ENCODE results near the gene PLEKHG1. TPM values are rescaled to one million over a fixed set of nuclear protein-coding genes. Genes with fewer than 3 reads are reported as not detected.

Gene PLEKHG1
- polyA plus RNA-seq, 2 of the 4 experiments (the other 2 are of a cell fraction): 0.17 to 0.93 TPM

- CTCF ChIA-PET: interaction anchor here (1.2 kb wide), 1 partner anchor 70 kb away, joined by 3 read pairs; no protein-coding TSS in a partner anchor
- H3K27ac ChIP-seq: no peak overlapping the region
- no peaks in the 10 kb centered on the region for H3K4me1 ChIP-seq
- POLR2A ChIA-PET: interaction anchor here (1.1 kb wide), 1 partner anchor 8 kb away, joined by 3 read pairs; no protein-coding TSS in a partner anchor
- no peak overlapping the region for H3K4me2 ChIP-seq
- H3K4me3 ChIP-seq: no peak overlapping the region
- H3K9me3 ChIP-seq: no peaks in the 10 kb centered on the region
- DNase-seq (ENCODE audit: low read depth in 1 of 2, low spot score in 1 of 2): no peak
- TF ChIP-seq RFX5 (IDR thresholded peaks at IDR 0.05) (no peak), CEBPB (IDR thresholded peaks at IDR 0.05) (no peak), CBX8 (IDR thresholded peaks at IDR 0.05) (no peak), EHF (CRISPR knock-in tag; IDR thresholded peaks at IDR 0.05) (no peak), NFE2L2 (conservative IDR thresholded peaks at IDR 0.05; ENCODE audit: low read length) (no peak), USF2 (IDR thresholded peaks at IDR 0.05) (no peak), ZSCAN20 (CRISPR knock-in tag; IDR thresholded peaks at IDR 0.05) (no peak), JUNB (IDR thresholded peaks at IDR 0.05) (no peak)
- TF ChIP-seq, protein P1, sequence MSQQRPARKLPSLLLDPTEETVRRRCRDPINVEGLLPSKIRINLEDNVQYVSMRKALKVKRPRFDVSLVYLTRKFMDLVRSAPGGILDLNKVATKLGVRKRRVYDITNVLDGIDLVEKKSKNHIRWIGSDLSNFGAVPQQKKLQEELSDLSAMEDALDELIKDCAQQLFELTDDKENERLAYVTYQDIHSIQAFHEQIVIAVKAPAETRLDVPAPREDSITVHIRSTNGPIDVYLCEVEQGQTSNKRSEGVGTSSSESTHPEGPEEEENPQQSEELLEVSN (IDR thresholded peaks at IDR 0.05; ENCODE audit: borderline replicate concordance, low read depth): no peak
- TF ChIP-seq, protein P2, sequence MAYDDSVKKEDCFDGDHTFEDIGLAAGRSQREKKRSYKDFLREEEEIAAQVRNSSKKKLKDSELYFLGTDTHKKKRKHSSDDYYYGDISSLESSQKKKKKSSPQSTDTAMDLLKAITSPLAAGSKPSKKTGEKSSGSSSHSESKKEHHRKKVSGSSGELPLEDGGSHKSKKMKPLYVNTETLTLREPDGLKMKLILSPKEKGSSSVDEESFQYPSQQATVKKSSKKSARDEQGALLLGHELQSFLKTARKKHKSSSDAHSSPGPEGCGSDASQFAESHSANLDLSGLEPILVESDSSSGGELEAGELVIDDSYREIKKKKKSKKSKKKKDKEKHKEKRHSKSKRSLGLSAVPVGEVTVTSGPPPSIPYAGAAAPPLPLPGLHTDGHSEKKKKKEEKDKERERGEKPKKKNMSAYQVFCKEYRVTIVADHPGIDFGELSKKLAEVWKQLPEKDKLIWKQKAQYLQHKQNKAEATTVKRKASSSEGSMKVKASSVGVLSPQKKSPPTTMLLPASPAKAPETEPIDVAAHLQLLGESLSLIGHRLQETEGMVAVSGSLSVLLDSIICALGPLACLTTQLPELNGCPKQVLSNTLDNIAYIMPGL (CRISPR knock-in tag; IDR thresholded peaks at IDR 0.05; ENCODE audit: borderline replicate concordance): no peak
- FAIRE-seq: no peak
- WGBS (ENCODE audit: missing lambda C conversion rate): 59% methylated on average over 5 of the region's 5 CpGs
- no peak for ATAC-seq
These were observed 7.2 kb upstream of the PLEKHG1 start for GRCh38 chr6:150592377-150592995.

GRCh38 chr6:150593119-150593518 is 6.6 kb upstream of the PLEKHG1 start:
- ATAC-seq: no peak
- Histone ChIP-seq H3K4me1 (no peaks in the 10 kb centered on the region), H3K4me2 (no peak overlapping the region), H3K27ac (no peak overlapping the region), H3K9me3 (no peaks in the 10 kb centered on the region), H3K4me3 (no peak overlapping the region)
- ChIA-PET CTCF (no interaction called here), POLR2A (interaction anchor here (1.1 kb wide), 1 partner anchor 8 kb away, joined by 3 read pairs; no protein-coding TSS in a partner anchor)
- 18% methylated on average over 4 of the region's 4 CpGs for WGBS (ENCODE audit: missing lambda C conversion rate)
- TF ChIP-seq HES2 (IDR thresholded peaks at IDR 0.05) (no peak), MAZ (IDR thresholded peaks at IDR 0.05; ENCODE audit: borderline replicate concordance, low read depth, low read length) (no peak), CHD4 (IDR thresholded peaks at IDR 0.05; ENCODE audit: borderline replicate concordance) (no peak), RARB (CRISPR knock-in tag; IDR thresholded peaks at IDR 0.05) (no peak), POLR2AphosphoS2 (conservative IDR thresholded peaks at IDR 0.05; ENCODE audit: low read length) (no peak), ZFP36 (IDR thresholded peaks at IDR 0.05; ENCODE audit: borderline replicate concordance, partially characterized antibody) (no peak)
- TF ChIP-seq, protein P2 (CRISPR knock-in tag; IDR thresholded peaks at IDR 0.05; ENCODE audit: borderline replicate concordance): no peak
- DNase-seq (ENCODE audit: low read depth in 1 of 2, low spot score in 1 of 2): no peak
- FAIRE-seq: no peak

DNA sequence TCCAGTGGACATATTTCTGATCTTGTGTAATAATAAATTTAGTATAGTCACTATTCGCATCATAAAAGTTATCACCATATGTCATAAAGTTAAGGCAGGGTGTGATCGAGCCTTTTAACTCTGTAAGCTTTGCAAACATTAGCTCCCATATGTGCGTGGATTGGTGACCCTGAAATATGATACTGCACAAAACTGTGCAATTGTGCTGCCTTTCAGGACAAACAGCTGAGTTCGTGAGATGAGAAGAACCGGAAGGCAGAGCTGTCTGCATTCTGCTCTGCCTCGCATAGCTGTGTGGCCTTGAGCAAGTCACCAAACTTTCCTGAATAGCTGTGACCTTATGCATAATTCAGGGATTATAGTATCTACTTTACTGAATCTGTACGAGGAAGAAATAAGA is 3.2 kb upstream of the PLEKHG1 start:
- Histone ChIP-seq H3K27ac (no peak overlapping the region), H3K4me1 (no peaks in the 10 kb centered on the region; the same call in 2 of the 3 replicates), H3K4me3 (no peak overlapping the region), H3K4me2 (no peak overlapping the region), H3K9me3 (no peaks in the 10 kb centered on the region)
- ATAC-seq (no peak), DNase-seq (ENCODE audit: low read depth in 1 of 2, low spot score in 1 of 2) (no peak), FAIRE-seq (no peak)
- WGBS (ENCODE audit: missing lambda C conversion rate): 47% methylated on average over 7 of the region's 7 CpGs
- ChIA-PET CTCF (no interaction called here), POLR2A (no interaction called here)
- no peak for TF ChIP-seq FOSB (CRISPR knock-in tag; IDR thresholded peaks at IDR 0.05)
- TF ChIP-seq CEBPB (IDR thresholded peaks at IDR 0.05): no peak
- no peak for TF ChIP-seq RCOR1 (IDR thresholded peaks at IDR 0.05; ENCODE audit: low read depth, low read length)
- TF ChIP-seq GATA3 (IDR thresholded peaks at IDR 0.05; ENCODE audit: borderline replicate concordance): no peak
- no peak for TF ChIP-seq HOXB13 (CRISPR knock-in tag; IDR thresholded peaks at IDR 0.05; ENCODE audit: low read depth)
- TF ChIP-seq EHF (CRISPR knock-in tag; IDR thresholded peaks at IDR 0.05): no peak
- no peak for TF ChIP-seq REST (IDR thresholded peaks at IDR 0.05)
- TF ChIP-seq MYC (IDR thresholded peaks at IDR 0.05; ENCODE audit: borderline replicate concordance, low read length): no peak
- TF ChIP-seq CHD2 (IDR thresholded peaks at IDR 0.05; ENCODE audit: low read length, partially characterized antibody): no peak
